HepG2 (cell line): ENCODE data around the gene NECTIN2. TPM values are rescaled to one million over a fixed set of nuclear protein-coding genes. Genes with fewer than 3 reads are reported as not detected.

Experiments
- CREM ChIP-seq, 2 experiments: sonication (generic) in 1 of 2; formaldehyde crosslinking in 1 of 2; IDR thresholded peaks; 2 replicates each; pipeline versions ENCODE4 v1.4.0 to v1.6.1; 2016 to 2020; ENCODE audit warnings: antibody characterized with exemption in 1 of 2, mild to moderate bottlenecking in 1 of 2, missing genetic modification reagents in 1 of 2
- ELF3 ChIP-seq: IDR thresholded peaks from 2 replicates; pipeline ENCODE4 v1.6.1; 2016; ENCODE audit warnings: missing genetic modification reagents, missing compliant biosample characterization
- GATAD2A ChIP-seq: IDR thresholded peaks from 2 replicates; pipeline ENCODE4 v1.6.1; 2016
- GTF2F1 ChIP-seq: fragments of 150-350 bp; IDR thresholded peaks from 2 replicates; pipeline ENCODE4 v1.6.1; 2014; ENCODE audit warnings: low read length
- HNF4G ChIP-seq, 2 experiments: sonication (generic) in 1 of 2; formaldehyde crosslinking in 1 of 2; IDR thresholded peaks; 2 replicates each; pipeline versions ENCODE4 v1.4.0 to v1.6.1; 2011 to 2020; ENCODE audit warnings: borderline replicate concordance in 2 of 2, low read depth in 2 of 2, mild to moderate bottlenecking in 2 of 2, low read length in 1 of 2, missing genetic modification reagents in 1 of 2, moderate library complexity in 1 of 2
- MTA3 ChIP-seq: sonication (generic); formaldehyde crosslinking; IDR thresholded peaks from 2 replicates; pipeline ENCODE4 v1.4.0; 2020; ENCODE audit warnings: missing genetic modification reagents
- PATZ1 ChIP-seq: sonication (generic); formaldehyde crosslinking; IDR thresholded peaks from 2 replicates; pipeline ENCODE4 v1.4.0; 2020; ENCODE audit warnings: missing genetic modification reagents
- PITX1 ChIP-seq: sonication (generic); formaldehyde crosslinking; IDR thresholded peaks from 2 replicates; pipeline ENCODE4 v1.5.1; 2020; ENCODE audit warnings: mild to moderate bottlenecking, missing genetic modification reagents
- RXRB ChIP-seq: IDR thresholded peaks from 2 replicates; pipeline ENCODE4 v1.6.1; 2016; ENCODE audit warnings: borderline replicate concordance, missing genetic modification reagents, missing compliant biosample characterization
- SALL1 ChIP-seq: sonication (generic); formaldehyde crosslinking; IDR thresholded peaks from 2 replicates; pipeline ENCODE4 v1.8.0; 2022; ENCODE audit warnings: mild to moderate bottlenecking, missing genetic modification reagents
- TARDBP ChIP-seq: sonication (generic); formaldehyde crosslinking; IDR thresholded peaks from 2 replicates; pipeline ENCODE4 v1.8.0; 2022; ENCODE audit warnings: mild to moderate bottlenecking, missing genetic modification reagents
- TOPORS ChIP-seq: sonication (generic); formaldehyde crosslinking; IDR thresholded peaks from 2 replicates; pipeline ENCODE4 v1.8.0; 2023; ENCODE audit warnings: mild to moderate bottlenecking, missing genetic modification reagents
- ZNF331 ChIP-seq: sonication (generic); formaldehyde crosslinking; IDR thresholded peaks from 2 replicates; pipeline ENCODE4 v1.4.0; 2020; ENCODE audit warnings: missing genetic modification reagents
- ZNF609 ChIP-seq: sonication (generic); formaldehyde crosslinking; IDR thresholded peaks from 2 replicates; pipeline ENCODE4 v1.4.0; 2020; ENCODE audit warnings: mild to moderate bottlenecking, missing genetic modification reagents, borderline replicate concordance
- polyA plus RNA-seq, 8 experiments: library from polyadenylated mRNA; depleted of rRNA in 3 of 8; stranded (reverse) in 7 of 8; unstranded in 1 of 8; fragments of >200 nt; fragmentation: Illumina TruSeq in 4 of 8; extraction: Trizol in 4 of 8; gene quantifications; 2 replicates each; pipeline versions ENCODE4 v1.2.1 to v1.2.3, GENCODE V29; 2011 to 2016; ENCODE audit warnings: low read depth in 4 of 8, missing spikeins in 1 of 8, mixed read lengths in 1 of 8; ENCODE audit not compliant: insufficient read depth in 1 of 8
- total RNA-seq, 5 experiments: library from RNA; depleted of rRNA; stranded (reverse); fragments of >200 nt; fragmentation: Illumina TruSeq; extraction: Trizol; gene quantifications; 2 replicates each; pipeline ENCODE4 v1.2.3, GENCODE V29; 2016; ENCODE audit warnings: low read depth in 1 of 5
- TF ChIP-seq, protein P1 (sequence below): sonication (generic); formaldehyde crosslinking; IDR thresholded peaks from 2 replicates; pipeline ENCODE4 v1.9.0; 2021; ENCODE audit warnings: missing genetic modification reagents, borderline replicate concordance
- TF ChIP-seq, protein P2 (sequence below): IDR thresholded peaks from 2 replicates; pipeline ENCODE4 v1.4.0; 2020; ENCODE audit warnings: mild to moderate bottlenecking, missing genetic modification reagents

NECTIN2 gene
- total and polyA plus RNA-seq, 2 of the 13 experiments (the other 11 are each of a cell fraction or from before 2014, with no cell fraction given) = 75.4 to 114 TPM

DNA sequence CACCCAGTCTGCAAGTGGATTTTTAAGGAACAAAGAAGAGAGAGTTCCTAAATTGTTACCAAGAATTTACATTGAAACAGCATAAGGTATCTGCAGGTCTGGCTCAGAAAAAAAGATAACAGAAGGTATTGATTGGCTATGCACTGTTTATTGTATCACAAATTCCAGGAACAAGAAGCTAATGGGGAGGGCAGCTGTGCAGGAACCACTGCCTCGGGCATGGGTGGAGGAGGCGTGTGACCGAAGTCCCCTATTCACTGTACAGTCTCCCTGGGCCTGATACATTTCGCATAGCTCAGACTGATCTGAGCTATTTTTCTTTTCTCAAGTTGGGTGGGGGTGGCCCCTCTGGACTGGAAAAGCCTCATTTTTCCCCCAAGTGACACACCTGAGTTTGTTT, 11.7 kb downstream of the NECTIN2 start (continued):
- TF ChIP-seq, protein P1, sequence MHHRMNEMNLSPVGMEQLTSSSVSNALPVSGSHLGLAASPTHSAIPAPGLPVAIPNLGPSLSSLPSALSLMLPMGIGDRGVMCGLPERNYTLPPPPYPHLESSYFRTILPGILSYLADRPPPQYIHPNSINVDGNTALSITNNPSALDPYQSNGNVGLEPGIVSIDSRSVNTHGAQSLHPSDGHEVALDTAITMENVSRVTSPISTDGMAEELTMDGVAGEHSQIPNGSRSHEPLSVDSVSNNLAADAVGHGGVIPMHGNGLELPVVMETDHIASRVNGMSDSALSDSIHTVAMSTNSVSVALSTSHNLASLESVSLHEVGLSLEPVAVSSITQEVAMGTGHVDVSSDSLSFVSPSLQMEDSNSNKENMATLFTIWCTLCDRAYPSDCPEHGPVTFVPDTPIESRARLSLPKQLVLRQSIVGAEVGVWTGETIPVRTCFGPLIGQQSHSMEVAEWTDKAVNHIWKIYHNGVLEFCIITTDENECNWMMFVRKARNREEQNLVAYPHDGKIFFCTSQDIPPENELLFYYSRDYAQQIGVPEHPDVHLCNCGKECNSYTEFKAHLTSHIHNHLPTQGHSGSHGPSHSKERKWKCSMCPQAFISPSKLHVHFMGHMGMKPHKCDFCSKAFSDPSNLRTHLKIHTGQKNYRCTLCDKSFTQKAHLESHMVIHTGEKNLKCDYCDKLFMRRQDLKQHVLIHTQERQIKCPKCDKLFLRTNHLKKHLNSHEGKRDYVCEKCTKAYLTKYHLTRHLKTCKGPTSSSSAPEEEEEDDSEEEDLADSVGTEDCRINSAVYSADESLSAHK (CRISPR knock-in tag) = no peak
- peak; percentile 20; the same call in 1 of the 2 replicates for TF ChIP-seq PITX1 (CRISPR knock-in tag)
- peak; percentile 50; the same call in 1 of the 2 replicates for TF ChIP-seq RXRB (CRISPR knock-in tag)
- peak; percentile 86 for TF ChIP-seq GATAD2A (CRISPR knock-in tag)
- 0 out of 2 replicates have a peak, but pooled peaks have one; percentile 12 for TF ChIP-seq ZNF331
- TF ChIP-seq CREM (IDR thresholded peaks at IDR 0.05) = peak; percentile 48; the same call in 1 of the 2 replicates
- no peak for TF ChIP-seq CREM (CRISPR knock-in tag; IDR thresholded peaks at IDR 0.05)
- TF ChIP-seq, protein P2, sequence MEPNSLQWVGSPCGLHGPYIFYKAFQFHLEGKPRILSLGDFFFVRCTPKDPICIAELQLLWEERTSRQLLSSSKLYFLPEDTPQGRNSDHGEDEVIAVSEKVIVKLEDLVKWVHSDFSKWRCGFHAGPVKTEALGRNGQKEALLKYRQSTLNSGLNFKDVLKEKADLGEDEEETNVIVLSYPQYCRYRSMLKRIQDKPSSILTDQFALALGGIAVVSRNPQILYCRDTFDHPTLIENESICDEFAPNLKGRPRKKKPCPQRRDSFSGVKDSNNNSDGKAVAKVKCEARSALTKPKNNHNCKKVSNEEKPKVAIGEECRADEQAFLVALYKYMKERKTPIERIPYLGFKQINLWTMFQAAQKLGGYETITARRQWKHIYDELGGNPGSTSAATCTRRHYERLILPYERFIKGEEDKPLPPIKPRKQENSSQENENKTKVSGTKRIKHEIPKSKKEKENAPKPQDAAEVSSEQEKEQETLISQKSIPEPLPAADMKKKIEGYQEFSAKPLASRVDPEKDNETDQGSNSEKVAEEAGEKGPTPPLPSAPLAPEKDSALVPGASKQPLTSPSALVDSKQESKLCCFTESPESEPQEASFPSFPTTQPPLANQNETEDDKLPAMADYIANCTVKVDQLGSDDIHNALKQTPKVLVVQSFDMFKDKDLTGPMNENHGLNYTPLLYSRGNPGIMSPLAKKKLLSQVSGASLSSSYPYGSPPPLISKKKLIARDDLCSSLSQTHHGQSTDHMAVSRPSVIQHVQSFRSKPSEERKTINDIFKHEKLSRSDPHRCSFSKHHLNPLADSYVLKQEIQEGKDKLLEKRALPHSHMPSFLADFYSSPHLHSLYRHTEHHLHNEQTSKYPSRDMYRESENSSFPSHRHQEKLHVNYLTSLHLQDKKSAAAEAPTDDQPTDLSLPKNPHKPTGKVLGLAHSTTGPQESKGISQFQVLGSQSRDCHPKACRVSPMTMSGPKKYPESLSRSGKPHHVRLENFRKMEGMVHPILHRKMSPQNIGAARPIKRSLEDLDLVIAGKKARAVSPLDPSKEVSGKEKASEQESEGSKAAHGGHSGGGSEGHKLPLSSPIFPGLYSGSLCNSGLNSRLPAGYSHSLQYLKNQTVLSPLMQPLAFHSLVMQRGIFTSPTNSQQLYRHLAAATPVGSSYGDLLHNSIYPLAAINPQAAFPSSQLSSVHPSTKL (CRISPR knock-in tag) = peak; percentile 69
- TF ChIP-seq SALL1 (CRISPR knock-in tag) = peak; percentile 71
- TF ChIP-seq TOPORS = no peak
- TF ChIP-seq PATZ1 = peak; percentile 42; the same call in 1 of the 2 replicates
- peak; percentile 21; the same call in 1 of the 2 replicates for TF ChIP-seq HNF4G (IDR thresholded peaks at IDR 0.05; ENCODE audit: borderline replicate concordance, low read depth, low read length)
- no peak; the same call in 1 of the 2 replicates for TF ChIP-seq HNF4G (CRISPR knock-in tag; IDR thresholded peaks at IDR 0.05; ENCODE audit: borderline replicate concordance, low read depth)
- 0 out of 2 replicates have a peak, but pooled peaks have one; percentile 33 for TF ChIP-seq TARDBP (CRISPR knock-in tag)
- TF ChIP-seq MTA3 (CRISPR knock-in tag) = no peak
- no peak for TF ChIP-seq GTF2F1
- peak; percentile 40; the same call in 1 of the 2 replicates for TF ChIP-seq ELF3 (CRISPR knock-in tag)
- 0 out of 2 replicates have a peak, but pooled peaks have one; percentile 25 for TF ChIP-seq ZNF609 (CRISPR knock-in tag)
